ENCODE results near the gene PRSS35. TPM values are rescaled to one million over a fixed set of nuclear protein-coding genes. Genes with fewer than 3 reads are reported as not detected.

PRSS35 gene
- total RNA-seq, 4 donors from 2014 or later: 0.20 to 2.6 (median 0.57) TPM

- no peak for TF ChIP-seq POLR2A (IDR thresholded peaks at IDR 0.05)
- TF ChIP-seq EP300 (IDR thresholded peaks at IDR 0.05): no peak
- no peak for TF ChIP-seq CTCF (IDR thresholded peaks at IDR 0.05)
- no peaks in the 10 kb centered on the region for H3K36me3 ChIP-seq
- H3K9me3 ChIP-seq: no peaks in the 10 kb centered on the region
- no peaks in the 10 kb centered on the region for H3K4me1 ChIP-seq
- DNase-seq (ENCODE audit: low spot score in 2 of 2): no peak
- H3K4me3 ChIP-seq: no peak overlapping the region
- WGBS, 2 donors: 58 to 62% methylated on average over 2 of the region's 2 CpGs
- no peaks in the 10 kb centered on the region for H3K27me3 ChIP-seq
- no peak overlapping the region for H3K27ac ChIP-seq
Observed at GRCh38 chr6:83490217-83490807, 22.0 kb upstream of the PRSS35 start.

GRCh38 chr6:83505356-83505755 lies 7.0 kb upstream of the PRSS35 start:
- Histone ChIP-seq H3K4me1 (no peaks in the 10 kb centered on the region), H3K36me3 (no peaks in the 10 kb centered on the region), H3K9me3 (no peaks in the 10 kb centered on the region), H3K27ac (peak overlapping the region in 2 of 4 donors; percentile 15 to 32), H3K27me3 (no peaks in the 10 kb centered on the region), H3K4me3 (no peak overlapping the region)
- DNase-seq (ENCODE audit: low spot score in 2 of 2): peak in 1 of 2 donors; percentile 26
- TF ChIP-seq POLR2A (IDR thresholded peaks at IDR 0.05) (no peak), EP300 (IDR thresholded peaks at IDR 0.05) (peak in 1 of 2 donors; percentile 50), CTCF (IDR thresholded peaks at IDR 0.05) (no peak)
- 43 to 49% methylated on average over 4 of the region's 4 CpGs for WGBS, 2 donors

GRCh38 chr6:83509441-83509840 lies 2.9 kb upstream of the PRSS35 start:
- H3K36me3 ChIP-seq: no peaks in the 10 kb centered on the region
- H3K27me3 ChIP-seq: no peaks in the 10 kb centered on the region
- no peak for TF ChIP-seq CTCF (IDR thresholded peaks at IDR 0.05)
- no peak for TF ChIP-seq EP300 (IDR thresholded peaks at IDR 0.05)
- TF ChIP-seq POLR2A (IDR thresholded peaks at IDR 0.05): no peak
- DNase-seq (ENCODE audit: low spot score in 2 of 2): no peak
- no peak overlapping the region for H3K4me3 ChIP-seq
- H3K9me3 ChIP-seq: no peaks in the 10 kb centered on the region
- WGBS, 2 donors: 75 to 82% methylated on average over 1 of the region's 1 CpG
- H3K4me1 ChIP-seq: peaks cover 0 to 24% (median 0%) of the 10 kb centered on the region in 4 donors
- no peak overlapping the region for H3K27ac ChIP-seq

- H3K27ac ChIP-seq: no peak overlapping the region
- no peak for DNase-seq (ENCODE audit: low spot score in 2 of 2)
- H3K36me3 ChIP-seq: no peaks in the 10 kb centered on the region
- no peaks in the 10 kb centered on the region for H3K9me3 ChIP-seq
- TF ChIP-seq POLR2A (IDR thresholded peaks at IDR 0.05) (no peak), CTCF (IDR thresholded peaks at IDR 0.05) (no peak), EP300 (IDR thresholded peaks at IDR 0.05) (no peak)
- peaks cover 0 to 25% (median 0%) of the 10 kb centered on the region in 4 donors for H3K4me1 ChIP-seq
- 85 to 86% methylated on average over 3 of the region's 3 CpGs for WGBS, 2 donors
- H3K27me3 ChIP-seq: no peaks in the 10 kb centered on the region
- no peak overlapping the region for H3K4me3 ChIP-seq
Observed at GRCh38 chr6:83510791-83511190, 1.5 kb upstream of the PRSS35 start.

- 75 to 83% methylated on average over 8 of the region's 8 CpGs for WGBS, 2 donors
- H3K27ac ChIP-seq: no peak overlapping the region
Observed at GRCh38 chr6:83511266-83511665, 1.1 kb upstream of the PRSS35 start.

More at GRCh38 chr6:83511266-83511665, 1.1 kb upstream of the PRSS35 start:
- Histone ChIP-seq H3K9me3 (no peaks in the 10 kb centered on the region), H3K4me3 (no peak overlapping the region), H3K27me3 (no peaks in the 10 kb centered on the region), H3K4me1 (peaks cover 0 to 25% (median 0%) of the 10 kb centered on the region in 4 donors), H3K36me3 (no peaks in the 10 kb centered on the region)
- TF ChIP-seq EP300 (IDR thresholded peaks at IDR 0.05) (no peak), POLR2A (IDR thresholded peaks at IDR 0.05) (no peak), CTCF (IDR thresholded peaks at IDR 0.05) (no peak)
- no peak for DNase-seq (ENCODE audit: low spot score in 2 of 2)
